WTC11 (cell line): ENCODE measurements around the gene GPR27.

ENCODE experiments used
- ATF3 ChIP-seq: sonication (generic); formaldehyde crosslinking; conservative IDR thresholded peaks from 2 replicates; pipeline ENCODE4 v1.8.1; 2022; ENCODE audit warnings: mild to moderate bottlenecking, missing genetic modification reagents
- FOXK1 ChIP-seq: sonication (generic); formaldehyde crosslinking; IDR thresholded peaks from 2 replicates; pipeline ENCODE4 v1.8.0; 2022; ENCODE audit warnings: mild to moderate bottlenecking, moderate library complexity, missing genetic modification reagents
- ZNF219 ChIP-seq: sonication (generic); formaldehyde crosslinking; IDR thresholded peaks from 2 replicates; pipeline ENCODE4 v1.8.0; 2023; ENCODE audit warnings: missing genetic modification reagents, mild to moderate bottlenecking, borderline replicate concordance
- TF ChIP-seq, protein P1 (sequence below): sonication (generic); formaldehyde crosslinking; IDR thresholded peaks from 2 replicates; pipeline ENCODE4 v1.8.1; 2023; ENCODE audit warnings: mild to moderate bottlenecking, missing genetic modification reagents
- TF ChIP-seq, protein P2 (sequence below): fragments of 200-600 bp; IDR thresholded peaks from 2 replicates; pipeline ENCODE4 v1.8.0; 2022; ENCODE audit warnings: antibody characterized with exemption

GRCh38 chr3:71800023-71800422 is 46.4 kb downstream of the GPR27 start:
- TF ChIP-seq FOXK1 (no peak), ZNF219 (CRISPR knock-in tag) (no peak), ATF3 (CRISPR knock-in tag) (no peak)
- TF ChIP-seq, protein P1, sequence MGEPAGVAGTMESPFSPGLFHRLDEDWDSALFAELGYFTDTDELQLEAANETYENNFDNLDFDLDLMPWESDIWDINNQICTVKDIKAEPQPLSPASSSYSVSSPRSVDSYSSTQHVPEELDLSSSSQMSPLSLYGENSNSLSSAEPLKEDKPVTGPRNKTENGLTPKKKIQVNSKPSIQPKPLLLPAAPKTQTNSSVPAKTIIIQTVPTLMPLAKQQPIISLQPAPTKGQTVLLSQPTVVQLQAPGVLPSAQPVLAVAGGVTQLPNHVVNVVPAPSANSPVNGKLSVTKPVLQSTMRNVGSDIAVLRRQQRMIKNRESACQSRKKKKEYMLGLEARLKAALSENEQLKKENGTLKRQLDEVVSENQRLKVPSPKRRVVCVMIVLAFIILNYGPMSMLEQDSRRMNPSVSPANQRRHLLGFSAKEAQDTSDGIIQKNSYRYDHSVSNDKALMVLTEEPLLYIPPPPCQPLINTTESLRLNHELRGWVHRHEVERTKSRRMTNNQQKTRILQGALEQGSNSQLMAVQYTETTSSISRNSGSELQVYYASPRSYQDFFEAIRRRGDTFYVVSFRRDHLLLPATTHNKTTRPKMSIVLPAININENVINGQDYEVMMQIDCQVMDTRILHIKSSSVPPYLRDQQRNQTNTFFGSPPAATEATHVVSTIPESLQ (CRISPR knock-in tag), result no peak
- TF ChIP-seq, protein P2, sequence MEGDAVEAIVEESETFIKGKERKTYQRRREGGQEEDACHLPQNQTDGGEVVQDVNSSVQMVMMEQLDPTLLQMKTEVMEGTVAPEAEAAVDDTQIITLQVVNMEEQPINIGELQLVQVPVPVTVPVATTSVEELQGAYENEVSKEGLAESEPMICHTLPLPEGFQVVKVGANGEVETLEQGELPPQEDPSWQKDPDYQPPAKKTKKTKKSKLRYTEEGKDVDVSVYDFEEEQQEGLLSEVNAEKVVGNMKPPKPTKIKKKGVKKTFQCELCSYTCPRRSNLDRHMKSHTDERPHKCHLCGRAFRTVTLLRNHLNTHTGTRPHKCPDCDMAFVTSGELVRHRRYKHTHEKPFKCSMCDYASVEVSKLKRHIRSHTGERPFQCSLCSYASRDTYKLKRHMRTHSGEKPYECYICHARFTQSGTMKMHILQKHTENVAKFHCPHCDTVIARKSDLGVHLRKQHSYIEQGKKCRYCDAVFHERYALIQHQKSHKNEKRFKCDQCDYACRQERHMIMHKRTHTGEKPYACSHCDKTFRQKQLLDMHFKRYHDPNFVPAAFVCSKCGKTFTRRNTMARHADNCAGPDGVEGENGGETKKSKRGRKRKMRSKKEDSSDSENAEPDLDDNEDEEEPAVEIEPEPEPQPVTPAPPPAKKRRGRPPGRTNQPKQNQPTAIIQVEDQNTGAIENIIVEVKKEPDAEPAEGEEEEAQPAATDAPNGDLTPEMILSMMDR, result no peak
